Endothelial cell of umbilical vein (primary cell): ENCODE results near the gene LRRC28. TPM values are rescaled to one million over a fixed set of nuclear protein-coding genes. Genes with fewer than 3 reads are reported as not detected.

Experiments used
- BruUV-seq: library from RNA; stranded (reverse); fragments of 400-500 nt; replicated peaks from 2 replicates; lab custom pipeline; 2021; lab: Mats Ljungman, UMichigan
- CTCF ChIA-PET: fragments of 300-600, 350-600 bp; sonication (Branson Sonifier 250); formaldehyde crosslinking; loops from one replicate; lab custom pipeline; 2021; ENCODE audit warnings: antibody characterized with exemption, inconsistent platforms; lab: Charles Lee
- POLR2A ChIA-PET: fragments of 300-600, 350-600 bp; sonication (Branson Sonifier 250); formaldehyde crosslinking; loops from one replicate; lab custom pipeline; 2021; ENCODE audit warnings: antibody characterized with exemption, inconsistent platforms; lab: Charles Lee
- DNase-seq: peaks from one replicate; pipeline ENCODE4 v3.0.0-alpha.2; 2011; ENCODE audit warnings: low read depth, low spot score
- FAIRE-seq: peaks from 2 replicates; lab custom pipeline; 2011; peaks lifted over from hg19 to GRCh38; lab: Jason Lieb, UNC
- H2AFZ ChIP-seq: 2 replicates; pipeline ENCODE4 v1.6.0; 2012; ENCODE audit warnings: low read depth, low read length, control low read depth, inconsistent platforms
- H3K27ac ChIP-seq: 2 replicates; pipeline ENCODE4 v1.5.1; 2011; ENCODE audit warnings: low read depth, mild to moderate bottlenecking, control low read depth, low read length, moderate library complexity; ENCODE audit not compliant: insufficient read depth
- H3K27me3 ChIP-seq, 2 experiments: 2 replicates each; pipeline versions ENCODE4 v1.6.0 to v1.6.1; 2011; ENCODE audit warnings: low read length in 2 of 2, mixed read lengths in 1 of 2; ENCODE audit not compliant: control insufficient read depth in 2 of 2, insufficient read depth in 2 of 2
- H3K36me3 ChIP-seq, 2 experiments: 2 replicates in 1 of 2; 3 replicates in 1 of 2; pipeline ENCODE4 v1.5.1; 2011; ENCODE audit warnings: low read length in 2 of 2, mild to moderate bottlenecking in 1 of 2, moderate library complexity in 1 of 2; ENCODE audit not compliant: control insufficient read depth in 2 of 2, insufficient read depth in 2 of 2; ENCODE audit errors: extremely low read depth in 1 of 2
- H3K4me1 ChIP-seq: 3 replicates; pipeline ENCODE4 v1.5.1; 2011; ENCODE audit warnings: mild to moderate bottlenecking, low read length; ENCODE audit not compliant: control insufficient read depth, insufficient read depth; ENCODE audit errors: extremely low read depth
- H3K4me2 ChIP-seq: 2 replicates; pipeline ENCODE4 v1.6.1; 2011; ENCODE audit warnings: low read length, control low read depth, mixed read lengths; ENCODE audit not compliant: insufficient read depth
- H3K4me3 ChIP-seq, 3 experiments: fragments of 200-600 bp in 1 of 3; sonication (generic), shearing (Covaris generic) in 1 of 3; replicated peaks in 1 of 3; 2 replicates each; pipeline ENCODE4 v1.5.1; 2011 to 2016; ENCODE audit warnings: control low read depth in 3 of 3, low read length in 3 of 3, mild to moderate bottlenecking in 2 of 3, inconsistent platforms in 1 of 3, low read depth in 1 of 3, moderate library complexity in 1 of 3; ENCODE audit not compliant: insufficient read depth in 1 of 3
- H3K79me2 ChIP-seq: 2 replicates; pipeline ENCODE4 v1.6.0; 2012; ENCODE audit warnings: low read length, inconsistent platforms; ENCODE audit not compliant: control insufficient read depth, insufficient read depth
- H3K9ac ChIP-seq: replicated peaks from 2 replicates; pipeline ENCODE3; 2011; ENCODE audit warnings: low read length, control low read depth; ENCODE audit not compliant: insufficient read depth; ENCODE audit errors: extremely low read depth
- H3K9me1 ChIP-seq: replicated peaks from 3 replicates; pipeline ENCODE4 v1.6.0; 2011; ENCODE audit warnings: mild to moderate bottlenecking, low read length; ENCODE audit not compliant: control insufficient read depth, insufficient read depth; ENCODE audit errors: extremely low read depth
- H3K9me3 ChIP-seq: replicated peaks from 2 replicates; pipeline ENCODE4 v1.5.1; 2012; ENCODE audit warnings: low read length, inconsistent platforms; ENCODE audit not compliant: control insufficient read depth, insufficient read depth
- H4K20me1 ChIP-seq: replicated peaks from 2 replicates; pipeline ENCODE3; 2011; ENCODE audit warnings: mild to moderate bottlenecking, low read length; ENCODE audit not compliant: control insufficient read depth, insufficient read depth; ENCODE audit errors: extremely low read depth
- EZH2 ChIP-seq: IDR thresholded peaks from 2 replicates; pipeline ENCODE4 v1.6.1; 2012; ENCODE audit warnings: borderline replicate concordance, low read depth, mild to moderate bottlenecking, moderate library complexity, low read length, inconsistent platforms; ENCODE audit not compliant: severe bottlenecking
- FOS ChIP-seq: IDR thresholded peaks from 2 replicates; pipeline ENCODE4 v1.6.1; 2011; ENCODE audit warnings: mild to moderate bottlenecking, low read length, moderate library complexity, borderline replicate concordance; ENCODE audit not compliant: insufficient read depth
- GATA2 ChIP-seq: IDR thresholded peaks from 2 replicates; pipeline ENCODE4 v1.7.0; 2011; ENCODE audit warnings: low read depth, mild to moderate bottlenecking, moderate library complexity, mixed read lengths, low read length; ENCODE audit not compliant: insufficient read length, insufficient read depth
- JUN ChIP-seq: IDR thresholded peaks from 2 replicates; pipeline ENCODE4 v1.6.1; 2011; ENCODE audit warnings: borderline replicate concordance, low read depth; ENCODE audit not compliant: insufficient read length, insufficient read depth
- MYC ChIP-seq: IDR thresholded peaks from one replicate; pipeline ENCODE4 v1.6.1; 2011; ENCODE audit warnings: mild to moderate bottlenecking, low read depth, low read length
- POLR2A ChIP-seq: IDR thresholded peaks from 2 replicates; pipeline ENCODE4 v1.6.1; 2012; ENCODE audit warnings: low read depth, mild to moderate bottlenecking, control low read depth, low read length
- POLR2AphosphoS5 ChIP-seq: IDR thresholded peaks from 2 replicates; pipeline ENCODE4 v1.6.1; 2012; ENCODE audit warnings: low read depth, mild to moderate bottlenecking, control low read depth, low read length, moderate library complexity; ENCODE audit not compliant: insufficient read depth
- dilution Hi-C: fragments of 300-500 bp; cut with MboI; formaldehyde crosslinking; loops from one replicate; pipeline ENCODE4 v1.15.0; 2019; ENCODE audit warnings: low sequenced_read_pairs; ENCODE audit not compliant: extremely low pct_ligation_motif_present
- intact Hi-C: fragments of 100-400 bp; cut with micrococcal nuclease; formaldehyde crosslinking; loops from one replicate; pipeline ENCODE4 v1.10.0; 2022
- polyA plus RNA-seq, 4 experiments: library from polyadenylated mRNA; depleted of rRNA in 3 of 4; stranded (reverse) in 3 of 4; unstranded in 1 of 4; fragments of >200 nt; gene quantifications; 2 replicates each; pipeline versions ENCODE4 v1.2.1 to v1.2.3, GENCODE V29; 2011 to 2012; ENCODE audit warnings: missing spikeins in 1 of 4
- total RNA-seq: library from RNA; stranded (reverse); gene quantifications from 2 replicates; pipeline ENCODE4 v1.2.3, GENCODE V29; 2021
- TF ChIP-seq, protein P1 (sequence below): IDR thresholded peaks from 2 replicates; pipeline ENCODE4 v1.6.1; 2011; ENCODE audit not compliant: insufficient read depth, insufficient read length
- TF ChIP-seq, protein P2 (sequence below), 2 donors: IDR thresholded peaks; 1 replicate in 1 of 2; 2 replicates in 1 of 2; pipeline ENCODE4 v1.5.1; 2011; ENCODE audit warnings: low read length in 2 of 2, mild to moderate bottlenecking in 2 of 2, moderate library complexity in 2 of 2, control low read depth in 1 of 2, inconsistent platforms in 1 of 2, low read depth in 1 of 2; ENCODE audit not compliant: insufficient read depth in 1 of 2; ENCODE audit errors: extremely low read depth in 1 of 2

LRRC28 gene
- total and polyA plus RNA-seq, 2 donors (not counting 3 experiments of a cell fraction or from before 2014, with no cell fraction given): 19.6 to 26.7 TPM

DNA sequence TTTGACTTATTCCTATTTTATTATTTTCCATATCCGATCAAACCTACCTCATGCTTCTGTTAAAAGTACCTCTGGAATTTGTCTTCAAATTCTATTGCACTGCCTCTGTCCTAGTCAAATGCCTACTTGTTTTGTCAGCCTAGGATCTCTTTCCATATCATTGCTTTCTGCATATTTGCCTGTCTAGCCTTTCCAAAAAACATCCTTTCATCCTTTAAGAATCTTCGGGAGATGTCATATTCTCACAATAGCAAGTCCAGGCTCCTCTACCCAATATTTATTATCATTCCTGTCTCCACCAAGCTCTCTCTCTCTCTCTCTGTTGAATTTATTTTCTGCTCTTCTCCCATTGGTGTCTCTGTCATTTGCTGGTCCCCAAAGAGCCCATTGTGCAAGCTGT lies 80.1 kb downstream of the LRRC28 start:
- DNase-seq (no peak), FAIRE-seq (no peak)
- intact Hi-C loops: no loop called here
- H4K20me1 ChIP-seq: no peaks in the 10 kb centered on the region
- no peaks in the 10 kb centered on the region for H3K79me2 ChIP-seq
- H3K9me3 ChIP-seq: no peaks in the 10 kb centered on the region
- BruUV-seq: no TSS peak
- TF ChIP-seq GATA2 (no peak), MYC (no peak), POLR2A (no peak), EZH2 (no peak), JUN (no peak), POLR2AphosphoS5 (no peak), FOS (no peak)
- TF ChIP-seq, protein P1, sequence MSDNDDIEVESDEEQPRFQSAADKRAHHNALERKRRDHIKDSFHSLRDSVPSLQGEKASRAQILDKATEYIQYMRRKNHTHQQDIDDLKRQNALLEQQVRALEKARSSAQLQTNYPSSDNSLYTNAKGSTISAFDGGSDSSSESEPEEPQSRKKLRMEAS: no peak
- TF ChIP-seq, protein P2, sequence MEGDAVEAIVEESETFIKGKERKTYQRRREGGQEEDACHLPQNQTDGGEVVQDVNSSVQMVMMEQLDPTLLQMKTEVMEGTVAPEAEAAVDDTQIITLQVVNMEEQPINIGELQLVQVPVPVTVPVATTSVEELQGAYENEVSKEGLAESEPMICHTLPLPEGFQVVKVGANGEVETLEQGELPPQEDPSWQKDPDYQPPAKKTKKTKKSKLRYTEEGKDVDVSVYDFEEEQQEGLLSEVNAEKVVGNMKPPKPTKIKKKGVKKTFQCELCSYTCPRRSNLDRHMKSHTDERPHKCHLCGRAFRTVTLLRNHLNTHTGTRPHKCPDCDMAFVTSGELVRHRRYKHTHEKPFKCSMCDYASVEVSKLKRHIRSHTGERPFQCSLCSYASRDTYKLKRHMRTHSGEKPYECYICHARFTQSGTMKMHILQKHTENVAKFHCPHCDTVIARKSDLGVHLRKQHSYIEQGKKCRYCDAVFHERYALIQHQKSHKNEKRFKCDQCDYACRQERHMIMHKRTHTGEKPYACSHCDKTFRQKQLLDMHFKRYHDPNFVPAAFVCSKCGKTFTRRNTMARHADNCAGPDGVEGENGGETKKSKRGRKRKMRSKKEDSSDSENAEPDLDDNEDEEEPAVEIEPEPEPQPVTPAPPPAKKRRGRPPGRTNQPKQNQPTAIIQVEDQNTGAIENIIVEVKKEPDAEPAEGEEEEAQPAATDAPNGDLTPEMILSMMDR (IDR thresholded peaks at IDR 0.05; ENCODE audit: extremely low read depth in 1 of 2, insufficient read depth in 1 of 2, low read depth in 1 of 2, low read length in 2 of 2): no peak
- no peaks in the 10 kb centered on the region for H3K27me3 ChIP-seq
- H3K4me3 ChIP-seq: no peak overlapping the region
- dilution Hi-C loops: no loop called here
- POLR2A ChIA-PET: no interaction called here
- no peak overlapping the region for H2AFZ ChIP-seq
- CTCF ChIA-PET: interaction anchor here (1.5 to 1.9 kb wide), 3 partner anchors 13 to 425 kb away, joined by 4 read pairs; no protein-coding TSS in a partner anchor
- no peak overlapping the region for H3K9ac ChIP-seq
- H3K36me3 ChIP-seq: no peaks in the 10 kb centered on the region
- H3K9me1 ChIP-seq: no peaks in the 10 kb centered on the region
- peaks cover 13% of the 10 kb centered on the region for H3K4me1 ChIP-seq
- H3K27ac ChIP-seq: no peak overlapping the region
- H3K4me2 ChIP-seq: no peak overlapping the region
